ENCODE results near the gene PRAC2. TPM values are rescaled to one million over a fixed set of nuclear protein-coding genes. Genes with fewer than 3 reads are reported as not detected.
A peak's percentile ranks its signal among the peaks of the same experiment; 100 is the strongest.

Gene PRAC2
- total RNA-seq, 1 donor from 2014 or later: not detected

DNA sequence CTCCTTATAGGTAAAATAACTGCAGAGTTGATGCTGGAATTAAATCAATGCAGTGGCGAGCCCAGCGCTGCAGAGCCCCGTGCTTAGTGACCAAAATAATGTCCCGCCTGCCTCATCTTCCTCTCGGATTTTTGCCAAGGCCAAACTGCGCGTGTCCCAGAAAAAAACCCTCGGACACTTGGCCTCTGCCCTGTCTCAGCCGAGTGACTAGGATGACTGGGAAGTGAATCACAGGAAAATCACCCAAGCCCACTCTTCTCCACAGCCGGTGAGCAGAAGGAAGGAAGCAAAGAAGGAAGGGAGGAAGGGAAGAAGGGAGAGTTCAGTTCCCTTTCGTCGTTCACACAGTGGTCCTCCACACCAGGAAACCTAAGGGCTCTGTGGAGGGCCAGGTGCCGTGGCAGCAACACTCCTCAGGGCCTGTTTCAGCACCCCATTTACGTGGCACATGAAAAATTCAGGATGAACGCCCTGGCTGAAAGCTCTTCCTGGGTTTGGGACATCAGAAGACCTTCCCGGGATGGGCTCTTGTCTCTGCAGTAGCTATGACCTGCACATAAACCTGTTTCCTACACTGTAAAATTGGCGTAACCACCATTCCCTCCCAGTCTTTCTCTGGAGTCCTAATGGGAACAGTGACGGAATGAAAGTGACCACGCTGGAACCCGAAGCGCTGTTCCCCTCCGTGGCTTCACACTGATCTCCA is 31.0 kb downstream of the PRAC2 start:
- DNase-seq (ENCODE audit: low spot score): no peak

DNA sequence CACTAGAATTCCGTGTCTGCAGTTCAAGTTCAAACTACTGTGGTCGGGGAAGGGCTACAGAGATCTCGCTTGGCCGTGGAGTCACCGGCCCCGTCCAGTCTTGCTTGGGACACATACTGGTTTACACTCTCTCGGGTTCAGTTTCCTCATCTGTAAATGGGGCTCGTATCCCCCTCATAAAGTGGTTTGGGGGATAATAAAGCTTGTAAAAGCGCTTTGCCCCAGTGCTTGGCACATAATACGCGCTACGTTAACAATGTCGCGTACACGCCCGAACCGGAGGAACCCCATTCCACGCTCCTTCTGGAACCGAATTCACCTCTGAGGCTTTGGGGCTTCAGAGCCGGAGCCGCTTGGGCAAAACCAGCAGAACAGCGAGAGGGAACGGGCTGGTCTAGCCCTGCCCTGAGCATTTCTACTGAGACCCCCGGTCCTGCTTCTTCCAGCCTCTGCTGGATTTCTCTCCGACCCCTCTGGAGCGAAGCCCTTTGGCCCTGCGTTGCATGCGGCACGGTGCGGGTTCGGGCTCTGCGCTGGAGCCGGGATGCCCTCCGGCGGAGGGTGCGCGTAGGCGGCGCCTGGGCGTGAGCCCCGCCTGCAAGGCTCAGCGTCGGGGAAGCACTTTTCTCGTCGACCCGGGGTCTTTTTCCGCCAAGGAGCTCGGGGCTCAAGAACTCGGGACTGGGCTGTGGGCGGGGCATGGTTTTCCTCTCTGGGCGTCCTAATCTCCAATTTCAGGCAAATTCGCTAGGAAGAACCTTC is 31.7 kb downstream of the PRAC2 start:
- DNase-seq (ENCODE audit: low spot score): no peak

DNA sequence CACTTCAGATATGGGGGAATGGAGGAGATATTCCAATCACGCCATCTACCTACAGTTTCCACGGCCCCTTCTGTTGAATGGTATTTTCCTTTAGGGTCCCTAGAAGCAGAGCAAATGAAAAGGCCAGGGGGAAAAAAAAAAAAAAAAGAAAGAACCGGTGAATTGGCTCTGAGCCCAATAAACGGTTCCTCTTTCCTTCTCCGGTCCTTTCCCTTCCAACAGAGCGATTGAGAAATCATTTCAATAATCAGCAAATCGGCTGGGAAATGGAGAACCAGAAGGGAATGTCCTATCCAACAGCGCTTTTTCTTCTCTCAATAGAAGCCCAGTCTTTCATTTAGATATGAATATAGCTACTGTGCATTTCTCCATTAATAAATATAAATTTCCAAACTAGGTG is 32.4 kb downstream of the PRAC2 start:
- DNase-seq (ENCODE audit: low spot score): no peak

DNA sequence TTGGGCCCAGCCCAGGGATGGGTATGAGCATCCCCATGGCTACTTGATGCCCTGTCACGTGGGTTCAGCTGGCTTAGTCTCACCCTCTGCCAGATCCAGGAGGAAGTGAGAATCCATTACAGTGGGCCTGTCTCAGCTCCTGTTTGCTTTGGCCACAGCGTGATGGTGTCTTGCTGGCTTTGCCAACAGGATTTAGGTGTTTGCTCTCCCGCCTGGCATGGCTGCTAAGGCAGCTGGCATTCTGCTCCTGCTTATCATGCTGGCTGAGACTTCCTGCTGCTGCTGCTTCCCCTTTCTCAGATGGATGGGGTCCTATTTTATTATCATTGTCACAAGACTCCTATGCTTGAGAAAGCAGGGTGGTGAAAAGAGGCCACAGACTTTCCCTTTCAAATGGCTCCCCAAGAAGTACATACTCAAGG is 33.9 kb downstream of the PRAC2 start:
- no peak for DNase-seq (ENCODE audit: low spot score)

DNA sequence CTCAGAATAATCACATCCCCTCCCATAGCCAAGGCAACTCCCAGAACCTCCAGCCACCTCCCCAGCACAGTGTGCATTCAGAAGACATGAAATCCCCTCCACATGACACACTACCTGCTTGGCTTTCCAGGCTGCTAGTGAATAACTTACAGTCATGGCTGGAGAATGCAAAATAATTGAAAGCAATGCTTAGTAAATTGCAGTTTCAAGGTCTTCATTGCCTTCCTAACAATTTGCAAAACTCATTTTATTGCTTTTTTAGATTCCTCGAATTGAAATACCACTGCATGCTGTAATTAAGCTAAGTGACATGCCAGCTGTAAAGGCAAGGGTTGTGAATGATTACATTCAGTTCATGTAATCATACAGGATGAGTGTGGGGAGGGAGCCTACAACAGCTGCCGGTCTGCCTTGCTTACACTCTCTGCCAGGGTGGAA is 34.6 kb downstream of the PRAC2 start:
- DNase-seq (ENCODE audit: low spot score): no peak

DNA sequence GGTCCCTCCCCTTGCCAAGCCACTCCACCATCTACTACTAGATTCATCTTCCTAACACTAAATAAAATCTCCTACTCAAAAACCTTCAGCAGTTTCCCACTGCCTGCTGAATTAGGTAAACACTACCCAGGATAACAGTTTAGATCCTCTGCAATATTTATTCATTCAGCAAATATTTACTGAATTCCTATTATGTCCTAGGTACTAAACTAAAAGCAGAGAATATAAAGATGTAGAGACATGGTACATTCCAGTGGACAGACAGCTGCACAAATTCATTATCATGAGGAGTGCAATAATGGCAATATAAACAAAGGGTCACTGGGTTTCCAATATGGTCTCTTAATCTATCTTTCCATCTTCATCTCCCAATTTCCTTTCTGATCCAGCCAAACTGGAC is 36.3 kb downstream of the PRAC2 start:
- DNase-seq (ENCODE audit: low spot score): no peak

DNA sequence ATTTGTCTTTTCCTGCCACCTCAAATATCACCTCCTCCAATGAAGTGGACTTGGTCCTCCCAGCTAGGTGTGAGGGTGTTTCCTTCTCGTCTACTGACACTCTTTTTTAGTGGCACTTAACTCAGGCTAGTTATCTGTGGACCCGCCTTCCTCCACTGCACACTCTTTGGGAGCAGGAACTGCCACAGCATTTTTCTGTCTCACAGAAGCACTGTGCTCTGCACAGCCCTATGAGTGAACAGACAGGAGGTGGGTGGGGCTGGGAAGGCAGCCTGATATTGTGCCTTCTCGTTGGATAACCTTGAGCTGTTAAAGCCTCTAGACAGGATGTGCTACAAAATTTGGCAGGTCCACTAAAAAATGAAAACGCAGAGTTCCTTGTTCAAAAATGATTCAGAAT is 37.4 kb downstream of the PRAC2 start:
- peak; percentile 71 for DNase-seq (ENCODE audit: low spot score)

DNA sequence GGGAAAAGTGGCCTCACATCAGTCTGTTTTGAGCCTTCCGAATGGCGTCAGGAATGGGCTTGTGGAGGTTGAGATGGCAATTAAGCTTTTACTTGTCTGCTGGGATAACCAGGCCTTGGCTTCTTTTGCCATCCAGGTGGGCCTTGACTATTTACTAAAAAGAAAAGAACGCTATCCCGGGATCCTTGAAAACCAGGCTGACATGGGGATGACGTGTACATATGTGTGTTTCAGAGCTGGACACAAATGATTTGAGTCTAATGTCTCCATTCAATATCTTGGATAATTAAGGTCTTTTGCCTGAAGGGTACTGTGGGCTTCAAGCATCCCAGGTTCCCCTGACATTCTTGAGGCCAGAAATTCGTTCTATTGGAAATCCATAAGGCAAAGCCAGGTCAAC is 38.1 kb downstream of the PRAC2 start:
- no peak for DNase-seq (ENCODE audit: low spot score)

DNA sequence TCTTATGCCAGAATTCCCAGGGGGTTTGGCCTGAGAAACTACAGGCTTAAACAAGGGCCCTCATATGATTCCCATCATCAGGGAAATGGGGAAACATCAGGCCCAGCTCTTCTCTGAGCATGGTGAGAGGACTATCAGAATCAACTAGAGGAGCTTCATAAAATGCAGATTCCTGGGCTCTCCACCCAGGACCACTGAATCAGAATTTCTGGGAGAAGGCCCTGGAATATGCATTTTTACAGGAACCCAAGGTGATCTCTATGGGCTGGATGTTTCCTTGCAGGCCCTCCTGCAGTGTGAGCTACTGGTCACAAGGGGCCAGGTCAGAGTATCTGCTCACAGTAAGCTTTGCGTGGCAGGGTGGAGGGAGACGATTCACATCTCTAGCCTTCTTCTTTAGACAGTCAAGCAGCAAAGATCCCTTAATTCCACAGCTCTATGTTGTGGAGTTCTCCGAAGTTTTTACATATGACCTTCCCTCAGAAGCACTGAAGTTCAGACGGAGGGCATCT is 44.3 kb downstream of the PRAC2 start:
- DNase-seq (ENCODE audit: low spot score): no peak

DNA sequence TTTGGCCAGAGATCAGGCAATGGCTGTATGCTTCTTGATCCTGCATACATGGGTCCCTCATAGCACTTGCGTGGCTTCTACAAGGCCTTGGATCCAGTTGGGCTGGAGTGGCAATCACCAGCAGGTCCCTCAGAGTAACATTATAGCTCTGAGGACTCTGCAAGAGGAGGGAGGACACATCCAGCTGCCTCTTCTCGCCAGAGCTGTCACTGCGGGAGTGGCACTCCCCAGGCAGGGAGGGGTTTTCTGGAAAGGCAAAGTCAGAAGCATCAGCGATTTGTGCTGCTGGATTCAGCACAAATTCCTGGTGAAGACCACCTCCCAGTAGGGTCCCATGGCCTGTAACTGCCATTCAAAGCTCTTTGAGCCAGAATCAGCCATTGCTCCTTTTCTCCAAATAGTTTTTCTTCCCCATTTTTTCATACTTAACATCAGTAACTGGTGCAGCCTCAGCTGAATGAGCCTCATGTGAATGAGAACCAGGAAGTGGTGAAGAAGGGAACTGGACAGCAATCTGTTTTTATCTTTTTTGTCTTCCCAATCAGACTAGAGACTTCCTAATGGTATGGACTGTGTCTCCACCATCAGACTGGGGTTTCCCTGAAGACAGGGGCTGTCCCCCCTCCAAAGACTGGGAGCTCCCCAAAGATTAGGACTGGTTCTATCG is 46.2 kb downstream of the PRAC2 start:
- no peak for DNase-seq (ENCODE audit: low spot score)

DNA sequence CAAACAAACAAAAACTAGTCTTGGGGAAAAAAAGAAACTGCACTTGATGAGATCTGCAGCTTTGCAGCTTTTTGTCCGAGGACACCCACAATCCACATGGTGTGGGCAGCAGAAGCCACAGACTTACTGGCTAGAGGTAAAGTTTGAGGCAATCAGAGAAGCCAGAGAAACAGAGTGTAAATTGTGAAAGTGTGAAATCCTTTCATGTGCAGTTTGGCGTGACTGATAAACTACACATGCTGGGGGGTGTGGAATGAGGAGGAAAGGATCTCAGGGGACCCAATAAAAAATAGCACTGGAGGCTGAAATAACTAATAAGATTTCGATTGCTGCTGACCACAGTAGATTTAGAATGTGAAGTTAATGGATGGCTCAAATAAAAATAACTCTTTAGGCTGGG is 48.0 kb downstream of the PRAC2 start:
- DNase-seq (ENCODE audit: low spot score): no peak

DNA sequence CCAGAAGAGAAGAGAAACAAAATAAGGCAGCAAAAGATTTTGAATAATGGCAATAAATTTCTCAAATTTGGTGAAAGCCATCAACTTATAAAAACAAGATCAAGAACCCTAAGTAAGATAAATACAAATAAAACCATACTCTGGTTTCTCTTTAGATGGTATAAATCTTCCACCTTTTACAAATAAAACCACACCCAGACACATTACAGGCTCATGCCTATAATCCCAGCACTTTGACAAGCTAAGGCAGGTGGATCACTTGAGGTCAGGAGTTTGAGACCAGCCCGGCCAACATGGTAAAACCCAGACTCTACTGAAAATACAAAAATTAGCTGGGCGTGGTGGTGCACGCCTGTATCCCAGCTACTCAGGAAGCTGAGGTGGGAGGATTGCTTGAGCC is 50.3 kb downstream of the PRAC2 start:
- no peak for DNase-seq (ENCODE audit: low spot score)

Other genes starting within 250 kb of the PRAC2 start
- 0.96 TPM for gene HOXB1, start 192.2 kb upstream of the PRAC2 start, total RNA-seq (ENCODE audit: insufficient read depth, low replicate concordance)
- 9.9 TPM for gene HOXB2, start 178.1 kb upstream of the PRAC2 start, total RNA-seq (ENCODE audit: insufficient read depth, low replicate concordance)
- 3.4 TPM for gene HOXB4, start 144.8 kb upstream of the PRAC2 start, total RNA-seq (ENCODE audit: insufficient read depth, low replicate concordance)
- gene HOXB3, start 132.9 kb upstream of the PRAC2 start, total RNA-seq (ENCODE audit: insufficient read depth, low replicate concordance): 18.3 TPM
- gene HOXB5, start 129.4 kb upstream of the PRAC2 start, total RNA-seq (ENCODE audit: insufficient read depth, low replicate concordance): not detected
- not detected for gene HOXB6, start 118.2 kb upstream of the PRAC2 start, total RNA-seq (ENCODE audit: insufficient read depth, low replicate concordance)
- 0.96 TPM for gene HOXB7, start 112.2 kb upstream of the PRAC2 start, total RNA-seq (ENCODE audit: insufficient read depth, low replicate concordance)
- gene HOXB8, start 107.9 kb upstream of the PRAC2 start, total RNA-seq (ENCODE audit: insufficient read depth, low replicate concordance): not detected
- 0.24 TPM for gene HOXB9, start 96.8 kb upstream of the PRAC2 start, total RNA-seq (ENCODE audit: insufficient read depth, low replicate concordance)
- gene PRAC1, start 667 bp upstream of the PRAC2 start, total RNA-seq (ENCODE audit: insufficient read depth, low replicate concordance): not detected
- 0.72 TPM for gene HOXB13, start 5.6 kb downstream of the PRAC2 start, total RNA-seq (ENCODE audit: insufficient read depth, low replicate concordance)
- gene TTLL6, start 94.0 kb downstream of the PRAC2 start, total RNA-seq (ENCODE audit: insufficient read depth, low replicate concordance): not detected
- 120 TPM for gene CALCOCO2, start 107.8 kb downstream of the PRAC2 start, total RNA-seq (ENCODE audit: insufficient read depth, low replicate concordance)
- gene ATP5MC1, start 169.6 kb downstream of the PRAC2 start, total RNA-seq (ENCODE audit: insufficient read depth, low replicate concordance): 50.1 TPM
- gene UBE2Z, start 185.2 kb downstream of the PRAC2 start, total RNA-seq (ENCODE audit: insufficient read depth, low replicate concordance): 32.0 TPM
- gene SNF8, start 221.7 kb downstream of the PRAC2 start, total RNA-seq (ENCODE audit: insufficient read depth, low replicate concordance): 74.2 TPM
- not detected for gene GIP, start 245.4 kb downstream of the PRAC2 start, total RNA-seq (ENCODE audit: insufficient read depth, low replicate concordance)